Ishikawa (cell line): ENCODE measurements around the gene DENND5B.

Source experiments
- EP300 ChIP-seq: IDR thresholded peaks from 2 replicates; pipeline ENCODE4 v1.6.1; 2012; ENCODE audit warnings: borderline replicate concordance
- YY1 ChIP-seq: IDR thresholded peaks from 2 replicates; pipeline ENCODE4 v1.6.1; 2012; ENCODE audit warnings: low read depth

GRCh38 chr12:31496257-31496656 lies 94.7 kb downstream of the DENND5B start:
- TF ChIP-seq YY1 (no peak), EP300 (no peak)
